CD8-positive, alpha-beta memory T cell (primary cell): ENCODE measurements around the gene FCHO2. TPM values are rescaled to one million over a fixed set of nuclear protein-coding genes. Genes with fewer than 3 reads are reported as not detected.
"Not testable (repeated sequence)": the region's sequence is repeated elsewhere in the genome, so short reads cannot be mapped to it uniquely, and the experiment has no call there.

Experiments used
- CTCF ChIA-PET: fragments of 350-600 bp; sonication (Branson Sonifier 250); formaldehyde crosslinking; loops from one replicate; lab custom pipeline; 2021; ENCODE audit warnings: antibody characterized with exemption; lab: Charles Lee
- POLR2A ChIA-PET: fragments of 350-600 bp; sonication (Branson Sonifier 250); formaldehyde crosslinking; loops from one replicate; lab custom pipeline; 2021; ENCODE audit warnings: antibody characterized with exemption; lab: Charles Lee
- DNase-seq, 5 donors: peaks; one replicate each; pipeline versions ENCODE4 v3.0.0 to v3.0.0-alpha.2; 2020 to 2022; ENCODE audit warnings: mixed read lengths in 1 of 5
- H3K27ac ChIP-seq: one replicate; pipeline ENCODE4 v1.7.0; 2013; ENCODE audit warnings: low read depth, mild to moderate bottlenecking, low read length, moderate library complexity
- H3K27me3 ChIP-seq: 2 replicates; pipeline ENCODE4 v1.7.0; 2013; ENCODE audit warnings: low read length, mild to moderate bottlenecking; ENCODE audit not compliant: insufficient read depth, poor library complexity, severe bottlenecking
- H3K36me3 ChIP-seq: 2 replicates; pipeline ENCODE4 v1.7.0; 2013; ENCODE audit warnings: mild to moderate bottlenecking, low read length, moderate library complexity; ENCODE audit not compliant: insufficient read depth
- H3K4me1 ChIP-seq: 2 replicates; pipeline ENCODE4 v1.7.0; 2013; ENCODE audit warnings: mild to moderate bottlenecking, low read length, moderate library complexity; ENCODE audit not compliant: insufficient read depth
- H3K4me3 ChIP-seq: 2 replicates; pipeline ENCODE4 v1.7.0; 2013; ENCODE audit warnings: mild to moderate bottlenecking, low read length
- H3K9me3 ChIP-seq: 2 replicates; pipeline ENCODE4 v1.7.0; 2013; ENCODE audit warnings: mild to moderate bottlenecking, low read length
- H3K27ac Mint-ChIP-seq, 8 donors: one replicate each; pipeline ENCODE4 v1.8.0; 2020 to 2021; ENCODE audit warnings: mixed read lengths in 8 of 8, mild to moderate bottlenecking in 6 of 8, inconsistent platforms in 3 of 8, moderate library complexity in 3 of 8
- H3K27me3 Mint-ChIP-seq, 2 donors: one replicate each; pipeline ENCODE4 v1.8.0; 2020 to 2021; ENCODE audit warnings: mixed read lengths in 2 of 2, mild to moderate bottlenecking in 1 of 2, moderate library complexity in 1 of 2
- H3K36me3 Mint-ChIP-seq, 3 donors: one replicate each; pipeline ENCODE4 v1.8.0; 2020 to 2021; ENCODE audit warnings: mixed read lengths in 3 of 3, inconsistent platforms in 1 of 3, mild to moderate bottlenecking in 1 of 3
- H3K4me1 Mint-ChIP-seq, 3 donors: one replicate each; pipeline ENCODE4 v1.8.0; 2020 to 2021; ENCODE audit warnings: mixed read lengths in 3 of 3, inconsistent platforms in 1 of 3, mild to moderate bottlenecking in 1 of 3
- H3K4me3 Mint-ChIP-seq, 7 donors: one replicate each; pipeline ENCODE4 v1.8.0; 2020 to 2021; ENCODE audit warnings: mixed read lengths in 7 of 7, mild to moderate bottlenecking in 6 of 7, moderate library complexity in 4 of 7, inconsistent platforms in 2 of 7
- H3K9me3 Mint-ChIP-seq, 5 donors: one replicate each; pipeline ENCODE4 v1.8.0; 2020 to 2022; ENCODE audit warnings: mixed read lengths in 5 of 5, mild to moderate bottlenecking in 3 of 5, moderate library complexity in 2 of 5, inconsistent platforms in 1 of 5
- polyA plus RNA-seq: library from polyadenylated mRNA; unstranded; fragments of 300-500 nt; fragmentation: Illumina TruSeq; gene quantifications from one replicate; pipeline ENCODE4 v1.2.3, GENCODE V29; 2021
- total RNA-seq, 2 experiments: library from RNA; stranded (reverse); gene quantifications; one replicate each; pipeline ENCODE4 v1.2.3, GENCODE V29; 2021

Gene FCHO2
- total and polyA plus RNA-seq, 3 experiments from 2014 or later = 0.98 to 4.2 (median 3.9) TPM

GRCh38 chr5:72959257-72959656 lies 3.4 kb downstream of the FCHO2 start:
- no peaks in the 10 kb centered on the region for H3K9me3 ChIP-seq
- no peak overlapping the region for H3K4me3 ChIP-seq
- no peak overlapping the region for H3K27ac ChIP-seq
- DNase-seq = no peak
- H3K27me3 ChIP-seq = peaks cover 8% of the 10 kb centered on the region
- peaks cover 29 to 39% of the 10 kb centered on the region in 2 donors for H3K27me3 Mint-ChIP-seq
- ChIA-PET POLR2A (no interaction called here), CTCF (no interaction called here)
- peaks cover 16 to 32% (median 18%) of the 10 kb centered on the region in 3 donors for H3K4me1 Mint-ChIP-seq
- peaks cover 6% of the 10 kb centered on the region for H3K4me1 ChIP-seq
- no peak overlapping the region for H3K4me3 Mint-ChIP-seq
- peaks cover 0 to 3% (median 0%) of the 10 kb centered on the region in 5 donors for H3K9me3 Mint-ChIP-seq
- H3K27ac Mint-ChIP-seq = no peak overlapping the region
- peaks cover 0 to 10% (median 0%) of the 10 kb centered on the region in 3 donors for H3K36me3 Mint-ChIP-seq
- H3K36me3 ChIP-seq = no peaks in the 10 kb centered on the region

DNA sequence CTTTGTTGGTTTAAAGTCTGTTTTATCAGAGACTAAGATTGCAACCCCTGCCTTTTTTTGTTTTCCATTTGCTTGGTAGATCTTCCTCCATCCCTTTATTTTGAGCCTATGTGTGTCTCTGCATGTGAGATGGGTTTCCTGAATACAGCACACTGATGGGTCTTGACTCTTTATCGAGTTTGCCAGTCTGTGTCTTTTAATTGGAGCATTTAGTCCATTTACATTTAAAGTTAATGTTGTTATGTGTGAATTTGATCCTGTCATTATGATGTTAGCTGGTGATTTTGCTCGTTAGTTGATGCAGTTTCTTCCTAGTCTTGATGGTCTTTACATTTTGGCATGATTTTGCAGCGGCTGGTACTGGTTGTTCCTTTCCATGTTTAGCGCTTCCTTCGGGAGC lies 18.6 kb downstream of the FCHO2 start:
- H3K9me3 ChIP-seq, H3K9me3 Mint-ChIP-seq, H3K4me3 ChIP-seq, H3K27ac Mint-ChIP-seq, H3K36me3 ChIP-seq, CTCF ChIA-PET, H3K4me3 Mint-ChIP-seq, H3K27me3 Mint-ChIP-seq, H3K27me3 ChIP-seq, DNase-seq, H3K4me1 ChIP-seq, H3K4me1 Mint-ChIP-seq, POLR2A ChIA-PET, H3K27ac ChIP-seq: not testable (repeated sequence)
- peaks cover 0 to 15% (median 6%) of the 10 kb centered on the region in 3 donors for H3K36me3 Mint-ChIP-seq

DNA sequence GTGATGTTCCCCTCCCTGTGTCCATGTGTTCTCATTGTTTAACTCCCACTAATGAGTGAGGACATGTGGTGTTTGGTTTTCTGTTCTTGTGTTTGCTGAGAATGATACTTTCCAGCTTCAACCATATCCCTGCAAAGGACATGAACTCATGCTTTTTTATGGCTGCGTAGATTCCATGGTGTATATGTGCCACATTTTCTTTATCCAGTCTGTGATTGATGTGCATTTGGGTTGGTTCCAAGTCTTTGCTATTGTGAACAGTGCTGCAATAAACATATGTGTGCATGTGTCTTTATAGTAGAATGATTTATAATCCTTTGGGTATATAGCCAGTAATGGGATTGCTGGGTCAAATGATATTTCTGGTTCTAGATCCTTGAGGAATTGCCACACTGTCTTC lies 21.0 kb downstream of the FCHO2 start:
- H3K36me3 ChIP-seq, H3K27me3 Mint-ChIP-seq, H3K4me1 ChIP-seq, H3K4me3 Mint-ChIP-seq, POLR2A ChIA-PET, CTCF ChIA-PET, H3K4me3 ChIP-seq, H3K9me3 ChIP-seq, H3K27ac Mint-ChIP-seq, H3K27me3 ChIP-seq, H3K4me1 Mint-ChIP-seq, DNase-seq, H3K27ac ChIP-seq, H3K9me3 Mint-ChIP-seq: not testable (repeated sequence)
- H3K36me3 Mint-ChIP-seq = peaks cover 0 to 15% (median 2%) of the 10 kb centered on the region in 3 donors

GRCh38 chr5:72985719-72986118 lies 29.9 kb downstream of the FCHO2 start:
- no peak overlapping the region for H3K4me3 ChIP-seq
- H3K4me1 Mint-ChIP-seq = no peaks in the 10 kb centered on the region
- peak overlapping the region in 1 of 8 donors; percentile 32 for H3K27ac Mint-ChIP-seq
- no peak overlapping the region for H3K27ac ChIP-seq
- H3K4me1 ChIP-seq = no peaks in the 10 kb centered on the region
- peaks cover 6 to 34% (median 7%) of the 10 kb centered on the region in 3 donors for H3K36me3 Mint-ChIP-seq
- POLR2A ChIA-PET = no interaction called here
- H3K27me3 Mint-ChIP-seq = peaks cover 0 to 2% of the 10 kb centered on the region in 2 donors
- H3K27me3 ChIP-seq = no peaks in the 10 kb centered on the region
- H3K4me3 Mint-ChIP-seq = no peak overlapping the region
- H3K9me3 ChIP-seq = no peaks in the 10 kb centered on the region
- H3K9me3 Mint-ChIP-seq = no peaks in the 10 kb centered on the region
- H3K36me3 ChIP-seq = no peaks in the 10 kb centered on the region
- DNase-seq = no peak
- CTCF ChIA-PET = no interaction called here

DNA sequence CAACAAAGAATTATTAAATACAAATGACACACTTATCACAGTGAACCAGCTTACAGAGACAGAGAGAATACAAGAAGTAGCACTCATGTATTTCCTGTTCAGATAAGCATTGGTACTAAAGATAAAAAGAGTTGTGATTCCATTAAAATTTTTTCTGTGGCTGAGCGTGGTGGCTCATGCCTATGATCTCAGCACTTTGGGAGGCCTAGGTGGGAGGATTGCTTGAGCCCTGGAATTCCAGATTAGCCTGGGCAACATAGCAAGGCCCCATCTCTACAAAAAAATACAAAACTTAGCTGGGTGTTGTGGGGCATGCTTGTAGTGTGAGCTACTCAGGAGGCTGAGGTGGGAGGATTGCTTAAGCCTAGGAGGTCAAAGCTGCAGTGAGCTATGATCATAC lies 32.9 kb downstream of the FCHO2 start:
- Mint-ChIP-seq H3K4me1 (no peaks in the 10 kb centered on the region), H3K27me3 (peaks cover 0 to 2% of the 10 kb centered on the region in 2 donors), H3K36me3 (peaks cover 11 to 53% (median 17%) of the 10 kb centered on the region in 3 donors), H3K9me3 (peaks cover 0 to under 1% (median 0%) of the 10 kb centered on the region in 5 donors), H3K27ac (no peak overlapping the region), H3K4me3 (no peak overlapping the region)
- Histone ChIP-seq H3K9me3 (no peaks in the 10 kb centered on the region), H3K4me3 (no peak overlapping the region), H3K36me3 (no peaks in the 10 kb centered on the region), H3K4me1 (no peaks in the 10 kb centered on the region), H3K27me3 (peaks cover 4% of the 10 kb centered on the region), H3K27ac (no peak overlapping the region)
- CTCF ChIA-PET = no interaction called here
- DNase-seq = no peak
- POLR2A ChIA-PET = no interaction called here

DNA sequence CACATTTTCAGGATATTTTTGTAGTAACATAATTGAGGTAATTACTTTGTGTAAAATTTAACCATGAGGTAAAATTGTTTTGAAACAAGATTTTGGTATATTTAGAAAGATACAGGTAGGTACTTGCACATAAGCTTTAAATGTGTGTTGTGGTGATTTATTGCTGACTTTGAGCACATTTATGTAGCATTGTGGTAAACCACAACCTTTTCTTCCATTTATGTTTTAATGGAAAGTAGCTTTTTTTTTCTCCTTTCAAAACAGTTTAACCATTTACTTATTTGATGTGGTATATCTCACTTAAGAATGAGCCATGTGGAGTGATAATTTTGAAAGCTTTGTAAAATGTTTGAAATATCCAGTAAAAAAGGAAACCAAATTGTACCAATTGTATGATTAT lies 35.6 kb downstream of the FCHO2 start:
- DNase-seq = no peak
- H3K36me3 ChIP-seq = no peaks in the 10 kb centered on the region
- no peak overlapping the region for H3K27ac ChIP-seq
- no peak overlapping the region for H3K4me3 ChIP-seq
- no peaks in the 10 kb centered on the region for H3K9me3 ChIP-seq
- Mint-ChIP-seq H3K27ac (peak overlapping the region in 1 of 8 donors; percentile 26), H3K4me3 (no peak overlapping the region), H3K27me3 (peaks cover 0 to 1% of the 10 kb centered on the region in 2 donors), H3K4me1 (no peaks in the 10 kb centered on the region), H3K9me3 (peaks cover 0 to 5% (median 0%) of the 10 kb centered on the region in 5 donors), H3K36me3 (peaks cover 12 to 53% (median 22%) of the 10 kb centered on the region in 3 donors)
- H3K4me1 ChIP-seq = no peaks in the 10 kb centered on the region
- peaks cover 4% of the 10 kb centered on the region for H3K27me3 ChIP-seq
- ChIA-PET CTCF (interaction anchor here (1.0 kb wide), 1 partner anchor 35 kb away, joined by 3 read pairs; the partner anchor contains the start of gene FCHO2), POLR2A (no interaction called here)

DNA sequence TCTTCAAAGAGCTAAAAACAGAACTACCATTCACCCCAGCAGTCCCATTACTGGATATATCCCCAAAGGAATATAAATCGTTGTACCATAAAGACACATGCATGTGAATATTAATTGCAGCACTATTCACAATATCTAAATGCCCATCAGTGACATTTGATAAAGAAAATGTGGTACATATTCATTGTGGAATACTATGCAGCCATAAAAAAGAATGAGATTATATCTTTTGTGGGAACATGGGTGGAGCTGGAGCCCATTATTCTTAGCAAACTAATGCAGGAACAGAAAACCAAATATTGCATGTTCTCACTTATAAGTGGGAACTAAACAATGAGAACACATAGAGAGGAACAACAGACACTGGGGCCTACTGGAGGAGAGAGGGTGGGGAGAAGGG lies 38.7 kb downstream of the FCHO2 start:
- ChIA-PET POLR2A (no interaction called here), CTCF (interaction anchor here (0.8 kb wide), 1 partner anchor 11 kb away, joined by 4 read pairs; no protein-coding TSS in a partner anchor)
- H3K4me1 Mint-ChIP-seq = no peaks in the 10 kb centered on the region
- Histone ChIP-seq H3K4me1 (no peaks in the 10 kb centered on the region), H3K4me3 (no peak overlapping the region), H3K27me3 (peaks cover 4% of the 10 kb centered on the region), H3K9me3 (no peaks in the 10 kb centered on the region), H3K36me3 (no peaks in the 10 kb centered on the region), H3K27ac (no peak overlapping the region)
- DNase-seq = no peak
- H3K9me3 Mint-ChIP-seq = peaks cover 0 to 5% (median 0%) of the 10 kb centered on the region in 5 donors
- H3K27me3 Mint-ChIP-seq = peaks cover 0 to 1% of the 10 kb centered on the region in 2 donors
- H3K27ac Mint-ChIP-seq = no peak overlapping the region
- H3K4me3 Mint-ChIP-seq = no peak overlapping the region
- peaks cover 12 to 39% (median 26%) of the 10 kb centered on the region in 3 donors for H3K36me3 Mint-ChIP-seq

GRCh38 chr5:72996632-72997031 lies 40.8 kb downstream of the FCHO2 start:
- H3K36me3 ChIP-seq = no peaks in the 10 kb centered on the region
- peaks cover 4% of the 10 kb centered on the region for H3K27me3 ChIP-seq
- Mint-ChIP-seq H3K27ac (no peak overlapping the region), H3K27me3 (no peaks in the 10 kb centered on the region), H3K4me1 (no peaks in the 10 kb centered on the region), H3K36me3 (peaks cover 9 to 32% (median 21%) of the 10 kb centered on the region in 3 donors), H3K4me3 (no peak overlapping the region), H3K9me3 (peaks cover 0 to 5% (median 0%) of the 10 kb centered on the region in 5 donors)
- no peak for DNase-seq
- H3K9me3 ChIP-seq = no peaks in the 10 kb centered on the region
- no peak overlapping the region for H3K4me3 ChIP-seq
- no peaks in the 10 kb centered on the region for H3K4me1 ChIP-seq
- no peak overlapping the region for H3K27ac ChIP-seq
- ChIA-PET POLR2A (no interaction called here), CTCF (no interaction called here)
